H1 (cell line): ENCODE results near the gene EID1. TPM values are rescaled to one million over a fixed set of nuclear protein-coding genes. Genes with fewer than 3 reads are reported as not detected.

Experiments
- CTCF ChIA-PET: fragments of 300-600 bp; sonication (Branson Sonifier 250); formaldehyde crosslinking; loops from one replicate; lab custom pipeline; 2021; ENCODE audit not compliant: partially characterized antibody; lab: Charles Lee
- POLR2A ChIA-PET: fragments of 300-600 bp; sonication (Branson Sonifier 250); formaldehyde crosslinking; loops from one replicate; lab custom pipeline; 2021; ENCODE audit warnings: inconsistent platforms; ENCODE audit not compliant: partially characterized antibody; lab: Charles Lee
- DNase-seq, 2 experiments: peaks; one replicate each; pipeline versions ENCODE4 v3.0.0 to v3.0.0-alpha.2; 2010 to 2022; ENCODE audit warnings: low spot score in 2 of 2, low read depth in 1 of 2, mixed read lengths in 1 of 2
- FAIRE-seq: peaks from 2 replicates; lab custom pipeline; 2011; peaks lifted over from hg19 to GRCh38; lab: Jason Lieb, UNC
- H2AFZ ChIP-seq: 2 replicates; pipeline ENCODE4 v1.8.1; 2012; ENCODE audit warnings: low read length, inconsistent platforms
- H2AK5ac ChIP-seq: 2 replicates; pipeline ENCODE4 v1.6.1; 2013; ENCODE audit warnings: low read depth, low read length
- H2BK120ac ChIP-seq: replicated peaks from 2 replicates; pipeline ENCODE3; 2013; ENCODE audit warnings: low read depth, low read length, inconsistent platforms
- H2BK12ac ChIP-seq: 2 replicates; pipeline ENCODE4 v1.6.1; 2013; ENCODE audit warnings: low read depth, low read length
- H2BK15ac ChIP-seq: 2 replicates; pipeline ENCODE4 v1.6.1; 2013; ENCODE audit warnings: low read length
- H2BK20ac ChIP-seq: 2 replicates; pipeline ENCODE4 v1.6.1; 2013; ENCODE audit warnings: low read length
- H2BK5ac ChIP-seq: 2 replicates; pipeline ENCODE4 v1.6.1; 2013; ENCODE audit warnings: low read depth, low read length
- H3K14ac ChIP-seq: 2 replicates; pipeline ENCODE4 v1.6.1; 2013; ENCODE audit warnings: inconsistent platforms; ENCODE audit not compliant: insufficient read length
- H3K18ac ChIP-seq: 2 replicates; pipeline ENCODE4 v1.6.1; 2013; ENCODE audit warnings: low read length; ENCODE audit errors: extremely low read depth
- H3K23ac ChIP-seq: 2 replicates; pipeline ENCODE4 v1.6.1; 2013; ENCODE audit warnings: inconsistent platforms; ENCODE audit not compliant: insufficient read length
- H3K23me2 ChIP-seq: 2 replicates; pipeline ENCODE4 v1.6.1; 2013; ENCODE audit warnings: low read depth, low read length
- H3K27ac ChIP-seq: 2 replicates; pipeline ENCODE4 v1.6.1; 2011; ENCODE audit warnings: low read depth, low read length, inconsistent platforms
- H3K27me3 ChIP-seq, 4 experiments: replicated peaks in 1 of 4; 1 replicate in 1 of 4; 2 replicates in 3 of 4; pipeline versions ENCODE4 v1.6.1 to v1.8.1; 2011 to 2013; ENCODE audit warnings: low read length in 3 of 4, mild to moderate bottlenecking in 3 of 4, inconsistent platforms in 2 of 4, mixed read lengths in 2 of 4, moderate library complexity in 1 of 4; ENCODE audit not compliant: control insufficient read depth in 3 of 4, insufficient read depth in 3 of 4; ENCODE audit errors: extremely low read depth in 1 of 4
- H3K36me3 ChIP-seq, 4 experiments: 2 replicates each; pipeline versions ENCODE4 v1.6.1 to v1.8.1; 2011 to 2013; ENCODE audit warnings: mild to moderate bottlenecking in 4 of 4, low read length in 3 of 4, moderate library complexity in 2 of 4, control low read depth in 1 of 4, inconsistent platforms in 1 of 4; ENCODE audit not compliant: insufficient read depth in 4 of 4, control insufficient read depth in 2 of 4
- H3K4ac ChIP-seq: replicated peaks from 2 replicates; pipeline ENCODE3; 2013; ENCODE audit warnings: low read length, low read depth, mixed read lengths, inconsistent platforms; ENCODE audit not compliant: insufficient read length
- H3K4me1 ChIP-seq, 4 experiments: replicated peaks in 1 of 4; 1 replicate in 1 of 4; 2 replicates in 3 of 4; pipeline versions ENCODE4 v1.6.1 to v1.8.1; 2011 to 2013; ENCODE audit warnings: low read length in 3 of 4, inconsistent platforms in 2 of 4, mixed read lengths in 1 of 4; ENCODE audit not compliant: insufficient read depth in 4 of 4, control insufficient read depth in 3 of 4
- H3K4me2 ChIP-seq, 2 experiments: 2 replicates each; pipeline versions ENCODE4 v1.6.1 to v1.8.1; 2011 to 2013; ENCODE audit warnings: low read depth in 2 of 2, low read length in 2 of 2, control low read depth in 1 of 2, inconsistent platforms in 1 of 2, mild to moderate bottlenecking in 1 of 2; ENCODE audit not compliant: insufficient read depth in 1 of 2
- H3K4me3 ChIP-seq, 4 experiments: fragments of 200-600, 300-600 bp in 1 of 4; sonication (generic), shearing (Covaris generic), sonication (Bioruptor Twin) in 1 of 4; 2 replicates each; pipeline versions ENCODE4 v1.5.1 to v1.8.1; 2011 to 2016; ENCODE audit warnings: low read length in 4 of 4, low read depth in 3 of 4, control low read depth in 2 of 4, inconsistent platforms in 2 of 4, mild to moderate bottlenecking in 2 of 4, mixed read lengths in 1 of 4, moderate library complexity in 1 of 4; ENCODE audit not compliant: insufficient read depth in 2 of 4; ENCODE audit errors: extremely low read depth in 1 of 4
- H3K56ac ChIP-seq: replicated peaks from 2 replicates; pipeline ENCODE3; 2013; ENCODE audit warnings: low read depth, mild to moderate bottlenecking, mixed read lengths, low read length, inconsistent platforms; ENCODE audit not compliant: insufficient read length
- H3K79me1 ChIP-seq: 2 replicates; pipeline ENCODE4 v1.6.1; 2013; ENCODE audit warnings: low read depth, low read length, control low read depth
- H3K79me2 ChIP-seq, 2 experiments: 2 replicates each; pipeline versions ENCODE4 v1.6.1 to v1.8.1; 2012 to 2013; ENCODE audit warnings: low read length in 2 of 2, mild to moderate bottlenecking in 2 of 2, inconsistent platforms in 1 of 2; ENCODE audit not compliant: insufficient read depth in 2 of 2, control insufficient read depth in 1 of 2
- H3K9ac ChIP-seq, 4 experiments: replicated peaks in 1 of 4; 1 replicate in 1 of 4; 2 replicates in 3 of 4; pipeline versions ENCODE4 v1.6.1 to v1.8.1; 2011 to 2013; ENCODE audit warnings: low read depth in 3 of 4, low read length in 3 of 4, control low read depth in 2 of 4, mild to moderate bottlenecking in 2 of 4, moderate library complexity in 2 of 4, inconsistent platforms in 1 of 4; ENCODE audit errors: extremely low read depth in 1 of 4
- H3K9me3 ChIP-seq, 2 experiments: 2 replicates each; pipeline versions ENCODE4 v1.6.1 to v1.8.1; 2012 to 2013; ENCODE audit warnings: mild to moderate bottlenecking in 2 of 2, moderate library complexity in 2 of 2, control low read depth in 1 of 2, inconsistent platforms in 1 of 2, low read depth in 1 of 2, low read length in 1 of 2, mixed read lengths in 1 of 2; ENCODE audit not compliant: insufficient read depth in 2 of 2
- H4K20me1 ChIP-seq, 2 experiments: replicated peaks in 1 of 2; 2 replicates each; pipeline versions ENCODE3 to v1.8.1; 2011 to 2013; ENCODE audit warnings: inconsistent platforms in 2 of 2, low read length in 2 of 2, mild to moderate bottlenecking in 1 of 2; ENCODE audit not compliant: insufficient read depth in 2 of 2, control insufficient read depth in 1 of 2
- H4K5ac ChIP-seq: 2 replicates; pipeline ENCODE4 v1.6.1; 2013; ENCODE audit warnings: low read length, low read depth, mixed read lengths, inconsistent platforms; ENCODE audit not compliant: insufficient read length
- H4K8ac ChIP-seq: 2 replicates; pipeline ENCODE4 v1.8.0; 2013; ENCODE audit warnings: mild to moderate bottlenecking, moderate library complexity, low read length, inconsistent platforms; ENCODE audit not compliant: insufficient read depth; ENCODE audit errors: extremely low read depth
- H4K91ac ChIP-seq: replicated peaks from 2 replicates; pipeline ENCODE3; 2013; ENCODE audit warnings: low read length, mixed read lengths, inconsistent platforms; ENCODE audit not compliant: insufficient read length
- ATF3 ChIP-seq: IDR thresholded peaks from 2 replicates; pipeline ENCODE4 v1.6.1; 2011; ENCODE audit warnings: low read depth, mild to moderate bottlenecking, low read length; ENCODE audit not compliant: insufficient read depth
- EGR1 ChIP-seq: IDR thresholded peaks from 2 replicates; pipeline ENCODE4 v1.6.1; 2011; ENCODE audit warnings: low read depth, low read length, borderline replicate concordance
- HDAC2 ChIP-seq, 2 experiments: fragments of 300-600 bp in 1 of 2; sonication (generic) in 1 of 2; IDR thresholded peaks; 2 replicates each; pipeline ENCODE4 v1.6.1; 2011 to 2012; ENCODE audit warnings: low read depth in 2 of 2, low read length in 2 of 2, mild to moderate bottlenecking in 2 of 2, moderate library complexity in 2 of 2, borderline replicate concordance in 1 of 2, inconsistent platforms in 1 of 2
- MAFK ChIP-seq: IDR thresholded peaks from 2 replicates; pipeline ENCODE4 v1.6.1; 2012; ENCODE audit warnings: low read depth, mild to moderate bottlenecking, improper control_type of control experiment, low read length
- POLR2AphosphoS5 ChIP-seq: IDR thresholded peaks from 2 replicates; pipeline ENCODE4 v1.6.1; 2011; ENCODE audit warnings: low read depth, low read length
- SAP30 ChIP-seq: fragments of 300-600 bp; sonication (generic); IDR thresholded peaks from 2 replicates; pipeline ENCODE4 v1.7.1; 2012; ENCODE audit warnings: low read length, moderate library complexity, mild to moderate bottlenecking, inconsistent platforms; ENCODE audit not compliant: insufficient read depth, insufficient replicate concordance
- SP2 ChIP-seq: IDR thresholded peaks from 2 replicates; pipeline ENCODE4 v1.6.1; 2012; ENCODE audit warnings: mild to moderate bottlenecking, low read length, inconsistent platforms
- SP4 ChIP-seq: IDR thresholded peaks from 2 replicates; pipeline ENCODE4 v1.6.1; 2012; ENCODE audit warnings: low read length, inconsistent platforms
- SUZ12 ChIP-seq: fragments of 200-600 bp; sonication (generic); IDR thresholded peaks from 2 replicates; pipeline ENCODE4 v1.6.1; 2012; ENCODE audit warnings: mild to moderate bottlenecking, inconsistent platforms, low read length, moderate library complexity, mixed read lengths
- YY1 ChIP-seq: IDR thresholded peaks from 2 replicates; pipeline ENCODE4 v1.6.1; 2011; ENCODE audit warnings: low read depth, mild to moderate bottlenecking, low read length
- polyA plus RNA-seq, 7 experiments: library from polyadenylated mRNA; depleted of rRNA in 3 of 7; stranded (reverse) in 5 of 7; unstranded in 2 of 7; fragments of >200 nt in 5 of 7; fragments of 200-250 nt in 2 of 7; gene quantifications; 1 replicate in 5 of 7; 2 replicates in 1 of 7; 4 replicates in 1 of 7; pipeline versions ENCODE4 v1.2.1 to v1.2.3, GENCODE V29; 2011 to 2013; ENCODE audit warnings: missing spikeins in 2 of 7, mixed read lengths in 2 of 7
- total RNA-seq: library from RNA; stranded (reverse); fragmentation: NEBNext Ultra II Directional; extraction: Animal tissue kit (Norgen Biotek cat#: 25700); gene quantifications from 2 replicates; pipeline ENCODE4 v1.2.1, GENCODE V29; 2021

Gene EID1
- total and polyA plus RNA-seq, 2 of the 8 experiments (the other 6 are each of a cell fraction or from before 2014, with no cell fraction given): 101 to 110 TPM

- H4K20me1 ChIP-seq: no peaks in the 10 kb centered on the region
- H2AFZ ChIP-seq: no peak overlapping the region
- CTCF ChIA-PET: interaction anchor here (1.4 to 2.2 kb wide), 4 partner anchors 9 to 70 kb away, joined by 4 to 8 read pairs (median 6); no protein-coding TSS in a partner anchor
- no peak overlapping the region for H3K4me3 ChIP-seq
- no peak overlapping the region for H3K4ac ChIP-seq
- no peak overlapping the region for H3K9ac ChIP-seq
- H3K9me3 ChIP-seq: no peaks in the 10 kb centered on the region
- no peak overlapping the region for H2BK20ac ChIP-seq
- no peaks in the 10 kb centered on the region for H3K79me1 ChIP-seq
- no peak overlapping the region for H3K23ac ChIP-seq
- FAIRE-seq: no peak
- H2BK15ac ChIP-seq: no peak overlapping the region
- no peaks in the 10 kb centered on the region for H3K79me2 ChIP-seq
- no peaks in the 10 kb centered on the region for H3K23me2 ChIP-seq
- H3K4me2 ChIP-seq: no peak overlapping the region
- H2BK12ac ChIP-seq: no peak overlapping the region
- no peak overlapping the region for H4K8ac ChIP-seq
- no peaks in the 10 kb centered on the region for H3K36me3 ChIP-seq
- H4K5ac ChIP-seq: no peak overlapping the region
- no peak overlapping the region for H3K18ac ChIP-seq
- H2BK5ac ChIP-seq: no peak overlapping the region
- H3K56ac ChIP-seq: no peak overlapping the region
- H2AK5ac ChIP-seq: no peak overlapping the region
- H4K91ac ChIP-seq: no peak overlapping the region
- H3K27me3 ChIP-seq: no peaks in the 10 kb centered on the region
- no peak overlapping the region for H3K14ac ChIP-seq
- TF ChIP-seq EGR1: no peak
- no peak for TF ChIP-seq MAFK
- TF ChIP-seq SAP30: no peak
- TF ChIP-seq YY1: no peak
- TF ChIP-seq ATF3: no peak
- no peak for TF ChIP-seq SP4
- no peak for TF ChIP-seq SP2
- no peak for TF ChIP-seq HDAC2 (IDR thresholded peaks at IDR 0.05; ENCODE audit: borderline replicate concordance in 1 of 2, low read depth in 2 of 2, low read length in 2 of 2)
- TF ChIP-seq SUZ12: no peak
- TF ChIP-seq POLR2AphosphoS5: no peak
- TF ChIP-seq, all 59 proteins: peak for 0
- H2BK120ac ChIP-seq: no peak overlapping the region
- POLR2A ChIA-PET: no interaction called here
- DNase-seq: no peak
- H3K4me1 ChIP-seq: no peaks in the 10 kb centered on the region
- no peak overlapping the region for H3K27ac ChIP-seq
Observed at GRCh38 chr15:48905216-48905615, 27.3 kb downstream of the EID1 start.
